Stimulated activated CD4-positive, alpha-beta T cell treated with anti-CD3 and anti-CD28 coated beads, Interleukin-12 subunit alpha, Interleukin-12 subunit beta, amount 100 ng/mL, for 24 hours (primary cell): ENCODE results near the gene SLC44A4.
"Not testable (repeated sequence)": the region's sequence is repeated elsewhere in the genome, so short reads cannot be mapped to it uniquely, and the experiment has no call there.

Experiments used
- DNase-seq, 2 experiments: peaks; one replicate each; pipeline ENCODE4 v3.0.0-alpha.2; 2020; ENCODE audit warnings: low read depth in 2 of 2

Gene SLC44A4

DNA sequence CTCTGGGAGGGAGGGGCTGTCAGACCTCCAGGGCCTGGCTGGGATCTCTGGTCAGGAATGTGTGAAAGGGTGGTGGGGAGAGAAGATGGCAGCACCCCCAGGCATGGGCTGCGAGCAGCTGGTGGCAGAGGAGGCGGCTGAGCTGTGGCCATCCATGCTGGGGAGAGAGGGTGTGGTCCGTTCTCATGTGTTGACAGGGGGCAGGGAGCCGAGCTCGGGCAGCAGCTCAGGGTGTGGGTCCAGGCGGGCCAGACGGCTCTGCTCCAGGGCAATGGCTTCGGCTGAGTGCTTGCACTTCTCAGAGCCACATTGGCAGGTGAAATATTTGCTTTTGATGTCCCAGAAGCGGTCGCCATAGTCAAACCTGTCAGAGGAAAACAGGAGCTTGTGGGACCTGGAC, 1.1 kb upstream of the SLC44A4 start:
- DNase-seq, result no peak

DNA sequence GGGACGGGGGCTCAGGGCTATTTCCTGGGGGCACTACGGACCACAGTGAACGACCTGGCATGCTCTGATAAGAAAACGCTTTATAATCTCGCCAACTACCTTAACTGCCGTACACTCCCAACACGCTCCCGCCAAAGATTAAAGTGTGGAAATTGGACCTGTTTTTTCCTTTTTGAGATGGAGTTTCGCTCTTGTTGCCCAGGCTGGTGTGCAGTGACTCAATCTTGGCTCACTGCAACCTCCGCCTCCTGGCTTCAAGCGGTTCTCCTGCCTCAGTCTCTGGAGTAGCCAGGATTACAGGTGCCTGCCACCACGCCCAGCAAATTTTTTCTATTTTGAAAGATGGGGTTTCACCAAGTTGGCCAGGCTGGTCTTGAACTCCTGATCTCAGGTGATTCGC, 346 bp upstream of the SLC44A4 start:
- no peak for DNase-seq

DNA sequence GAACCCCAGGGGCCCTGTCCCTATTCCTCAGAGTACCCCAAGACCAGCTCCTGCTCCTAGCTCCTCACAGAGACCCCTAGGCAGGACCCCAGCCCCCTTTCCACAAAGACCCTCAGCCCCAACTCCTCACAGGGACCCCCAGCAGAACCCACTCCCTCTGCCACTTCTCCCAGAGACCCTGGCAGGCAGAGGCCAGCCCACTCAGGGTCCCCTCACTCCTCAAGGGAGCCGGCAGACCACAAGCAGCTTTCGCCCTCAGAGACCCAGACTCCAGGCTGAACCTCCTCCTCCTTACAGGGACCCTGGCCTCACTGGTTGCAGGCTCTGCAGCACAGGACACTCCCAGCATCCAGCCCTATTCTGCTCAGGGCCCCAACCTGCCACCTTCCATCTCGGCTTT, 575 bp downstream of the SLC44A4 start:
- no peak for DNase-seq

DNA sequence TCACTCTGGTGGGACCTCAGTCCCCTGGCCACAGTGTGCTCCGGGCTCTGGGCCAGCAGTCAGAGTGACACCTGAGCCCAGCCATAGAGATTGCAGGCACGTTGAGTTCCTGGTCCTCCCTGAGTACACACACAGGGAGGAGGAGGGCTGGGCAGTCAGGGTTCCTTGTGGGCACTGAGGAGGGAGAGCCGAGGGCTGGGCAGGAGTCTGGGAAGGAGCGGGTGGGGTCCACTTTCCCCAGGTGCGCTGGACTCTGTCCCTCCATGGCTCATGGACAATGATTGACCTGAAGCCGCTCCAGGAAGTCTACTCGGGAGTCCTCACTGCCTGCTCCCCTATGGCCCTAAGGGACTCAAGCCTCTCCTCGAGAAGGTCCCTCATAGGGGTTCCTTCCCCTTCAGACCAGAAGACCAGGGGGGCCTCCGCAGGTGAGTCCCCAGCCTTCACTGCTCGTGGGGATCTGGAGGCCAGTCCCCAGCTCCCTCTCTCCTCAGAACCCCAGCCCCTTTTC, 1.1 kb downstream of the SLC44A4 start:
- no peak for DNase-seq

DNA sequence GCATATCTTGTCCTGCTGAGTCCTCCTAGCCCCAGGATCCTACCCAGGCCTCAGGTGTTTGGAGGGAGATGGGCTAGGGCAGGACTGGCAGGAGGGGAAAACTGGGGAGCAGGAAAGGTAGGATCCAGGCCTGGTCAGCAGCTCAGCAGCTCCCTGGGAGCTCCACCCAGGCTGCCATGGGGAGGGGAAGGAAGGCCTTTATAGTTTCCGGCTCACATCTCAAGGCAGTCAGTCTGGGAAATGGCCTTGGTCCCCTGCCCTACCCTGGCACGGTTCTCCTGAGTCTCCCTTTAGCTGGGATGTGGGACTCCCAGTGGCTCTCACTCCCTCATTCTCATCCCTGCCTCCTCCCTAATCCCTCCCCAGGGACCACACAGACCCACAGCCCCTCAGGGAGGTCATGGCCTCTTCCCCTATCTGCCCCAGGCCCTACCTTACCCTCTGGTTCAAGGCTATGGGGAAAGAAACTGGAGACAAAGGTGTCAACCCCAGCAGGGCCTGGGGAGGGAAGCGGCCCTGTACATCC, 1.6 kb downstream of the SLC44A4 start:
- no peak for DNase-seq

DNA sequence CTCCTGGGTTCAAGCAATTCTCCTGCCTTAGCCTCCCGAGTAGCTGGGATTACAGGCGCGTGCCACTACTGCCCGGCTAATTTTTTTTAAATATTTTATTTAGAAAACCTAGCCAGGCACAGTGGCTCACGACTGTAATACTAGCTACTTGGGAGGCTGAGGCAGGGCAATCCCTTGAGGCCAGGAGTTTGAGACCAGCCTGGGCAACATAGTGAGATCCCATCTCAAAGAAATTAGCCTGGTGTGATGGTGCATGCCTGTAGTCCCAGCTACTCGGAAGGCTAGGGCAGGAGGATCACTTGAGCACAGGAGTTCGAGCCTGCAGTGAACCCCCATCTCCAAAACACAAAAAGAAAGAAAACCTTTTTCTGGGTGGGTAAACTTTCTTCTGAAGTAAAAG, 2.4 kb downstream of the SLC44A4 start:
- no peak for DNase-seq

DNA sequence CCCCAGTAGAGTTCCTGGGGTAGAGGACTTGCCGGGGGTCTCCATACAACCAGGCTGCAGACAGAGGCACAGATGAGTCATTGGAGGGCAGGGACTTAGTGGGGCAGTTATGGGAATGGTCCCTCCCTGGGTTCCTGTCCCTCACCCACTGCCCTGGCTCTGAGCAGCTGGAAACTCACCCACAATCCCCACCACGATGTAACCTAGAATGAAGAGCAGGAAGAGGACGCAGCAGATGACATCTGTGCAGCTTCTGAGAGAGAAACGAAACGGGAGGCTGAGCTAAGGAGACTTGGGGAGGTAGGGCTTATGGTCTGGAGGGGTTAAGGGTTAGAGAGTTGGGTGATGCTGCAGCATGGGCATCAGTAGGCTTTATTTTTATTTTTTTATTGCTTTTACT, 2.9 kb downstream of the SLC44A4 start:
- no peak for DNase-seq

DNA sequence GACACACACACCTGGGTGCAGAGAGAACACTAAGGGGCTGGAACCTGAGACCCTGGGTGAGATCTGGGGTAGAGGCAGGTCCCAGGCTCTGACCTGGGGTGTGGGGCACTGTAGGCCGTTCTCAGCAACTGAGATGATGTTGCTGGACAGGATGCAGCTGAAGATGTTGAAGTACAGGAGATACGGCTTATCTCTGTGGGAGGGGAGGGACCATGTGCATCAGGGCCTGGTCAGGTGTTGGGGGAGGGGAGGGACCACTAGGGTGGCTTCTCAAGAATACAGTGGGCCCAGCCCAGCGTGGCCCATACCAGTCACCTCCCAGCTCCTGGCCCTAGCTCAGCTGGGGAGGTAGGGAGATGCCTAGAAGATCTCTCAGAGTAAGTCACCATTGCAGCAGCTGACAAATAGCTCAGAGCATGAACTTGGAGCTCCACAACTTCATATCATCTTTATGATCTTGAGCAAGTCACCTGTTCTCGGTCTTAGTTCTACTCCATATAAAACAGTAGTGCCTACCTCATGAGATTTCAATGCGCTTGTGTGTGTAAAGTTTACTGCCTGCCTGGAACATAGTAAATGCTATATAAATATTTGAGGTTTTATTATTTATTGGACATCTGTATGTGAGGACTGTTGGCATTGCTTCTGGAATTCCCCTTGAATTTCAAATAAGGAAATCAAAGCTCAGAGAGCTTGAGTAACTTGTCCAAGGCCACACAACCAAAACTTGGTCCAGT, 3.8 kb downstream of the SLC44A4 start:
- no peak for DNase-seq

DNA sequence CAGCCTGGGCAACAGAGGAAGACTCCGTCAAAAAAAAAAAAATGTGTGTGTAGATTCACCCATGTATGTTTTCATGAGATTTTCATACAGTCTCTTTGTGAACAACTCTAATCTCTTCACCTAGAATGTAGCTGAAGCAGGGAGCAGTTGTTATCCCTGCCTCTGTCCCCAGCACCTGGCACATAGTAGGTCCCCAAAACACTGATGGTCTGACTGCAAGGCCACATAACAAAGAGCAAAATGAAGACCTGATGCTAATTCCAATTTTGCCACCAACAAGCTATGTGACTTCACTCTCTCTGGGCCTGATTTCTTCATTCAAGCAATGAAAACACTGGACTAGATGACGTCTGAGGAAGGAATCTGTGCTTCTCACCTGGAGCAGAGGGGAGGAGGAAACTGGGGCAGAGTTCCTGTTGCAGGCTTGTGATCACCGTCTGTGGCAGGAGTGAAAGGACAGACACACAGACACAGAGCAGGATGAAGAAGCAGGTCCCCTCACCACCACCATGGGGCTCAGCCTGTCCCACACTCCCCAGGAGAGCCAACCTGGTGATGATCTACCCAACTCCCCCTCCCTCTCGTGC, 4.6 kb downstream of the SLC44A4 start:
- no peak for DNase-seq

DNA sequence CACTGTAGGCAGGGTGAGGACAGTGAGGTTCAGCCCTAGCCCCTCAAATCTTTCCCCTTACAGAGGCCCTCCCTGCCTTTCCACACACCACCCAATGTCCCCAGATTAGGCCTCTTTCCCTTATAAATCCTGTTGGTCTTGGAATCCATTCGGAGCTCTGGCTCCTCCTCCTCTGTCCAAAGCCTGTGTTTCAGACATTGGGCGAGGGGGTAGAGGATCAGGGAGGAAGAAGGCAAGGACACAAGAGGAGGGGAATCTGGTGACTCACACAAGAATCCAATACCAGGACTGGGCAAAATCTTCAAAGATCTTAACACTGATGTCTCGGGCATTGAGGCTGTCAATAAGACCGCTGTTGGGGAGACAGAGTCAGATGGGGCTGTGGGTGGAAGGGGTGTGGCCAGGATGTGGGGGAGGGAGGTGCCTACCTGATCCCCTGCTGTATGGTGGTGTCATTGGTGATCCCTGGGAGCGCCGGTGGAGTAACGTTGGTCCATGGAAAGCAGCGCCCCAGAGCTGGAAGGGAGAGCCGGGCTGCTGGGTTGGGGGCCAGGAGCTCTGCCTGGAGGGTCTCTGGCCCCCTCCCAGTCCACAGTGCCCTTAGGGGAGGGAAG, 7.6 kb downstream of the SLC44A4 start:
- DNase-seq, result no peak

DNA sequence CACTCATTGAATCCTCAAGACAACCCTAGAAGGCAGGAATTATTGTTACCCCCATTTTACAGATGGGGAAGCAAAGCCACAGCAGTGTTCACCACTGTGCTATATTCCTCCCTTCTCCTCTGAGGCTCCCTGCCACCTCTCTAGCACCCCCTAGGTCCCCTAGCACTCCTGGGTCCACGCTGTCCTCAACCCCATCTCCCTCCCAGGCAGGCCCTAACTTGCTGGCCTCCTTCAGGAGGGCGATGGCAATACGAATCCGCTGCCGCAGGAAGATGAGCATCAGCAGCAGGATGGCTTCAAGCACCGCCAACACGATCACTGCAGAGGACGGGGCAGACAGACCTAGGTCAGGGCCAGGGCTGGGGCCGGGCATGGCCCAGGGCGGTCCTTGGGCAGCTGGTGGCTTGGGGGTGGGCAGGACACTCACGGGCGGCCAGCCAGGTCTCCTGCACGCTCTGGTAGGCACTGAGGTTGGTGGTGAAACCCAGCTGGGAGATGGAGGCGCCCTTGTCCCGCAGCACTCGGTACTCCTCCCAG, 8.3 kb downstream of the SLC44A4 start:
- DNase-seq, result no peak

DNA sequence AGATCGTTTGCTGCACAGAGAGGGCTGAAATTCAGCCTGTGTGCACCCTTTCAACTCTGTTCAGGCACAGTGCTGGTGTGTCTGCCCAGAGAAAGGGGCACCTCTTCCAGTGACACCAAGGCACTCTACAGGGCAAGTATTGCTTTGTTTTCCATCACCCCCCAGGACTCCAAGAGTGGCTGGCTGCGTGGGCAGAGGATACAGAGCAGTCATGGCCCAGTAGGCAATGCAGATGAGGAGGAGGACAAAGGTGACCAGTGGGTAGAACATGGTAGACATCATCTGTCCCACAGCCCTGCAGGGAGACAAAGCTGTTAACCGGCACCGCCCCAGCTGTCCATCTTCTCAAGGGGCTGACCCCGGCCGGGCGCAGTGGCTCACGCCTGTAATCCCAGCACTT, 9.5 kb downstream of the SLC44A4 start:
- no peak for DNase-seq

DNA sequence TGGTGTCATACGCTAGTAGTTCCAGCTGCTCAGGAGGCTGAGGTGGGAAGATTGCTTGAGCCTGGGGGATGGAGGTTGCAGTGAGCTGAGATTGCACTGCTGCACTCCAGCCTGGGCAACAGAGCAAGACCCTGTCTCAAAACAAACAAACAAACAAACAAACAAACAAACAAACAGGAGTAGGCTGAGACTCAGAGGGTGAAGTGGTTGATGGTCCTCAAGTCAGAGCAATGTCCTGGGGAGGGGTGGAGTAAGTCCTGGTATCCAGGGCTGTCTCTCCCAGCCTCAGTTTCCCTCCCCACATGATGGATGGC, 10.2 kb downstream of the SLC44A4 start:
- DNase-seq, result not testable (repeated sequence)

DNA sequence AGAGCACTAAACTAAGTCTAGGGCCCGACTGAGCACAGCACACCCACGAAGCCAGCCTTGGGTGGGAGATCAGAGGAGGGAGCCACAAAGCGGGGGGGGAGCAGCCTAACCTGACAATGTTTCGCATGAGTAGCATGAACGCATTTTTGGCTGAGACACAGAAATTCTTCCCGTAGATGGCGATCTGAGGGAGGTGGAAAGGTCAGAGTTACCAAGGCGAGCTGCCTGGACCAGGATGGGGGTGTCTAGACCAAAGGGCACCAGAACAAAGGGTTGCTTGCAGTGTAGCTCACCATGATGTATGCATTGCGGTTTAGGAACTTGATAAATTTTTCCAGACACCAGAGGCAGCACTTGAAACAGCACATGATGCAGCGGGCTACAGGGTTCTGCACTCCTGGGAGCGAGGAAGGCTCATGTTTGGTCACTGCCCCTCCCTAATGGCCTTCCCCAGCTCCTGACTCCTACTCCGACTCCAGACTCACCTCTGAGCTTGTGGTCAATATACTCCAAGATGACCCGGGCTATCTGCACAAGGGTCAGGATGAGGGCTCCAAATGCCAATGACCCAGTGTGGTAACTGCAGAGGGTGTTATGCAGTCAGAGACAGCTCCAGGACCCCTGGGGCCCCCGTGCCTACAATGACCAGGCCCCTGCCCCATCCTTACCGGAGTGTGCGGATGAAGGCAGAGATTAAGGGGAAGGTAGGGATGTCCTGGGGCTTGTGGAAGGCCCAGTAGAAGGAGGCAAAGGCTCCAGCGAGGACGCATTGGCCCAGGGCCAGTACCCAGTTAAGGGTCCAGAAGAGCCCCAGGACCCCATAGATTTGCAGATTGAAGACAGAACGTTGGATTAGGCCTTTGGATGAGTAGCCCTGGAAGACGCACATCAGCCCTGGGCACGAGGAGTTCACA, 13.3 kb downstream of the SLC44A4 start:
- no peak for DNase-seq

DNA sequence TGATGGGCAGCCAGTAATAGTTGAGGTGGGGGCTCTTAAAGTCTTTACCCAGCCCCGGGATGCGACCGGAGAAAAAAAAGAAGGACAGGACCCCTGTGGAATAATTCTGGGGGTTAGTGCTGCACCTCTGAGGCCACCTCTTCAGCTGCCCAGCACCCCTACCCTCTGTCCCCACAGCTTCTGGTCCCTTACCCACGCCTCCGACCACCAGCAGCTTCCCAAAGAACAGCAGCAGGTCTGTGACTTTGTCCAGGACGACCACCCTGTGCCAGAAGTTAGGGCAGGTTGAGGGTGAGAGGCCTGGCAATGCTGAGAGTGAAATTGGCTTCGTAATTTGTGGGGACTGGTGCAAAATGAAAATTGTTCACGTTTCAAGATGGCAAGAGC, 14.0 kb downstream of the SLC44A4 start:
- DNase-seq, result no peak

DNA sequence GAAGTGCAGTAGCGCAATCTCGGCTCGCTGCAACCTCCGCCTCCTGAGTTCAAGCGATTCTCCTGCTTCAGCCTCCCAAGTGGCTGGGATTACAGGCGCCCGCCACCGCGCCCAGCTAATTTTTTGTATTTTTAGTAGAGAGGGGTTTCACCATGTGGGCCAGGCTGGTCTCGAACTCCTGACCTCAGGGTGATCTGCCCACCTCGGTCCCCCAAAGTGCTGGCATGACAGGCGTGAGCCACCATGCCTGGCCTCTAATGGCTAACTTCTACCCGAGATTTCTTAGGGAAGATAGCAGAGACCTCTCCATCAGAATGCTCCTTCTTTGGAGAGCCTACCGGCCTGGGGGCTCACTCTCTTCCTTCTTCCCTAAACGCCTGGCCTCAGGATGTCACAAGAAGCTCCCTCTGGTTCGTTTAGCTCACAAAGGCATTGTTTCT, 14.7 kb downstream of the SLC44A4 start:
- not testable (repeated sequence) for DNase-seq

DNA sequence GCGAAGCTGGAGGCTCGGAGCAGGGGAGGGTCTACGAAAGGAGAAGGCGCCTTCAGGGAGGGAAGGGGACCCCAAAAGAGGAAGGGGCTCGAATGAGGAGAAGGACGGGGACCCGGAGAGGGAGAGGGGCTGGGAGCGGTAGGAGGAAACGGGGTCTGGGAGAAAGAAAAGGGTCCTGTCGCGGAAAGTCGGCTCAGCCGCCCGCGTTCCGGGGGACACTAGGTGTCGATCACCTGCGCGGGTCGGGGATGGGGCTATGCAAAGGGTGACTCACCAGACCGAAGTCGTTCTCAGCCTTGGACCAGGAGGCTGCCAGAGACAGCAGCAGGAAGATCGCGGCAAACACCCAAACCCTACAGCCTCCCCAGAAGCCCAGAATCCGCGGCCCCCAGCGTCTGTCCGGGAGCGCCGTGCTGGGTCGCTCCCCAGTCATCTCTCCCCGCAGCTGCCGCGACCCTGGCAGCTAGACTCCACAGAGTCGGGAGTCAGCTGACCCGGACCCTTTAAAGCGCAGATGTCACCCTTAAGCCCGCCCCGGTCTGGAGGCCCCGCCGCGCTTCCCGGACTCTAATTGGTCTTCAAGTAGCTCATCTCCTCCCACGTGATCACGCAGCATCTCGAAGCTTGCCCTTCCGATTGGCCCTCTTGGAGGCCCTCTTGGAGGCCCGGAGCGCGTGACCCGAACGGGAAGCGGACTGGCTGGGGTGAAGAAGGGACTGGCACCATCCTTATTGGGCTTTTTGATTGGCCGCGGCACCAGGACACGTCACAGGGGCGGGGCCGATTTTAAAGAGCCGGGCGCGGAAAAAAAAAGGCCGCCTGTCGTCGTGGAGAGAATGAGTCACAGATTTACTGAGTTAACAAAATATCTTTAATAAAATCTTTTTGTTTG, 16.2 kb downstream of the SLC44A4 start, which contains the start of gene NEU1:
TSS of gene NEU1 (minus strand) at position 478 of the 892 bp plus-strand sequence. CDS start at position 433, 45 bp downstream.
- DNase-seq, result peak; percentile 96 to 98

DNA sequence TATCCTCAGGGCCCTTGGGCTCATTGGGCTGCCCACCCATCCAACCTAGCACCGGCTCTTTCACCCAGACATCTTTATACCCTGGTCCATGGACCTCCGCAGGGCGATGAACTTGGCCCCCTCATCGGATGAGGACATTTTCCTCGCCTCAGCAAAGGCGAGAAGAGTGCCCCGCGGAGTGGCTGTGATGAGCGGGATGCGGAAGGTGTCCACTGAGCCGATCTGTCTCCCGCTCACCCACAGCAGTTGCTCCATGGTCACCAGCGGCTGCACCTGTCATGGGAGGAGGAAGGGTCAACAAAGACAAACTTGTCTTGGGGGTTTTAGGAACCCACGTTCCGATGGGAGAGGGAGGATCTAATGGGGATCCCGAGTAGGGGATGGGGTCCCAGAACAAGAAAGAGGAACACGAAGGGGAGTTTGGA, 16.9 kb downstream of the SLC44A4 start:
- no peak for DNase-seq

DNA sequence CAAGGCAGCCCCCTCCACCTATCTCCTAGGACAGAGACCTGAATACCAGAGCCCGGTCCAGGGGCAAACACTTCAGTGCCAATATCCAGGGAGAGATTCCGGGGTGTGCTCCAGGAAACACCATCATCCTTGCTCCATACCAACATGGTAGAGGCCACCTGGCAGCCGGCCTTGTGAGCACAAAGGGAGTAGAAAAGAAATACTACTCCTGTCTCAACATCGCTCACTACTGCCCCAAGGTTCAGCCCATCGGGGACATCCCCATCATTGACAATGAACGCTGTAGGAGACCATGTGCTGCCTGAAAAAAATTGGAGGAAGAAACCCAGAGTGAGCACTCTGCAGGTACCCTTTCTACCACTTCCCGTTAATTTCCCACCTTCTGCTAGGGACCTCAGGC, 17.6 kb downstream of the SLC44A4 start:
- DNase-seq, result no peak

DNA sequence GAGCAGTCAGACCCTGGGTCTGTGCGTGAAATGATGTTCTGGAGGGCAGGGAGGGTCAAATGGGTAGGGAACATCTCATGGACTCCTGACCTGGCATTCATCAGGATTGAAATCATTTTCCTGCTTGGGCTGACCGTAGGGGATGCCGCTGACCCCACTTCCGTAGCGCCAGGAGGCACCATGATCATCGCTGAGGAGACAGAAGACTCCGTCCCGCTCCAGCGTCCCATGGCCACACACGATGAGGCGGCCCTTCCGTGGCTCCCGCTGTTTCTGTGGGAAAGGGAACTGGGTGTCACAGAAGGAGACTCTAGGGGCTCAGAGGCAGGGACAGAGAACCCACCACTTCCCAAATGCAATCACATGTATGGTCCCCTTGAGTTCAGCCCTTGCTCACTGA, 18.4 kb downstream of the SLC44A4 start:
- no peak for DNase-seq
